Measurements from ENCODE around the gene RFX1.
A peak's percentile ranks its signal among the peaks of the same experiment; 100 is the strongest.
"Not testable (repeated sequence)": the region's sequence is repeated elsewhere in the genome, so short reads cannot be mapped to it uniquely, and the experiment has no call there.

RFX1 gene

GRCh38 chr19:14023404-14024235, 17.5 kb upstream of the RFX1 start:
- no peak for DNase-seq (ENCODE audit: low read depth)
- no peak overlapping the region for H3K4me3 ChIP-seq (ENCODE audit: low read depth, low read length)
- peak; percentile 68 for TF ChIP-seq CTCF (IDR thresholded peaks at IDR 0.05; ENCODE audit: low read depth, low read length, missing control alignments)

- H3K4me3 ChIP-seq (ENCODE audit: low read depth, low read length): no peak overlapping the region
- DNase-seq (ENCODE audit: low read depth): no peak
- no peak for TF ChIP-seq CTCF (IDR thresholded peaks at IDR 0.05; ENCODE audit: low read depth, low read length, missing control alignments)
Observed at GRCh38 chr19:14022469-14022868, 16.3 kb upstream of the RFX1 start.

- no peak for TF ChIP-seq CTCF (IDR thresholded peaks at IDR 0.05; ENCODE audit: low read depth, low read length, missing control alignments)
- DNase-seq (ENCODE audit: low read depth): no peak
- H3K4me3 ChIP-seq (ENCODE audit: low read depth, low read length): no peak overlapping the region
Observed at GRCh38 chr19:14021474-14021873, 15.4 kb upstream of the RFX1 start.

GRCh38 chr19:14019739-14020138, 13.6 kb upstream of the RFX1 start:
- DNase-seq (ENCODE audit: low read depth); H3K4me3 ChIP-seq (ENCODE audit: low read depth, low read length): not testable (repeated sequence)

GRCh38 chr19:14019100-14019499, 13.0 kb upstream of the RFX1 start:
- DNase-seq (ENCODE audit: low read depth): no peak
- no peak for TF ChIP-seq CTCF (IDR thresholded peaks at IDR 0.05; ENCODE audit: low read depth, low read length, missing control alignments)
- no peak overlapping the region for H3K4me3 ChIP-seq (ENCODE audit: low read depth, low read length)

GRCh38 chr19:14015524-14016035, 9.5 kb upstream of the RFX1 start:
- H3K4me3 ChIP-seq (ENCODE audit: low read depth, low read length): peak overlapping the region; percentile 25; the same call in 1 of the 2 replicates
- peak; percentile 85 for DNase-seq (ENCODE audit: low read depth)
- no peak for TF ChIP-seq CTCF (IDR thresholded peaks at IDR 0.05; ENCODE audit: low read depth, low read length, missing control alignments)

- no peak for TF ChIP-seq CTCF (IDR thresholded peaks at IDR 0.05; ENCODE audit: low read depth, low read length, missing control alignments)
- DNase-seq (ENCODE audit: low read depth): no peak
Observed at GRCh38 chr19:14012378-14012915, 6.3 kb upstream of the RFX1 start.

More at GRCh38 chr19:14012378-14012915, 6.3 kb upstream of the RFX1 start:
- no peak overlapping the region for H3K4me3 ChIP-seq (ENCODE audit: low read depth, low read length)

Data from GM12864 (cell line).